Sigmoid colon (tissue), 4 donors: ENCODE data around the gene CHTF18.

Source experiments
- CTCF ChIP-seq, 4 experiments: fragments of 450-650 bp in 3 of 4; fragments of 200-600 bp in 1 of 4; IDR thresholded peaks; one replicate each; pipeline ENCODE4 v1.5.1; 2016 to 2019; ENCODE audit warnings: antibody characterized with exemption in 4 of 4, mild to moderate bottlenecking in 3 of 4, moderate library complexity in 2 of 4
- EP300 ChIP-seq, 4 donors: sonication (generic); formaldehyde crosslinking; IDR thresholded peaks; one replicate each; pipeline ENCODE4 v1.6.1; 2017; ENCODE audit warnings: antibody characterized with exemption in 4 of 4
- POLR2A ChIP-seq, 2 donors: fragments of 450-650 bp; IDR thresholded peaks; one replicate each; pipeline ENCODE4 v1.6.1; 2016; ENCODE audit warnings: antibody characterized with exemption in 2 of 2, mild to moderate bottlenecking in 2 of 2, moderate library complexity in 2 of 2

- no peak for TF ChIP-seq CTCF (IDR thresholded peaks at IDR 0.05)
- TF ChIP-seq POLR2A (IDR thresholded peaks at IDR 0.05) = no peak
- no peak for TF ChIP-seq EP300 (IDR thresholded peaks at IDR 0.05)
Observed at GRCh38 chr16:752007-752312, 36.5 kb upstream of the CHTF18 start.
